ENCODE data around the gene MYO1E. TPM values are rescaled to one million over a fixed set of nuclear protein-coding genes. Genes with fewer than 3 reads are reported as not detected.
"Not testable (repeated sequence)": the region's sequence is repeated elsewhere in the genome, so short reads cannot be mapped to it uniquely, and the experiment has no call there.

Gene MYO1E
- total RNA-seq, 1 experiment from 2014 or later = 55.2 TPM

GRCh38 chr15:59387196-59387878 is 14.7 kb upstream of the MYO1E start:
- DNase-seq (ENCODE audit: low read depth) = not testable (repeated sequence)

- no peak for DNase-seq (ENCODE audit: low read depth)
Observed at GRCh38 chr15:59385171-59385570, 12.5 kb upstream of the MYO1E start.

GRCh38 chr15:59384507-59384906 is 11.8 kb upstream of the MYO1E start:
- no peak for DNase-seq (ENCODE audit: low read depth)

- DNase-seq (ENCODE audit: low read depth) = no peak
Observed at GRCh38 chr15:59380902-59381610, 8.4 kb upstream of the MYO1E start.

GRCh38 chr15:59379531-59379930 is 6.9 kb upstream of the MYO1E start:
- DNase-seq (ENCODE audit: low read depth) = no peak

- no peak for DNase-seq (ENCODE audit: low read depth)
Observed at GRCh38 chr15:59378855-59379254, 6.2 kb upstream of the MYO1E start.

GRCh38 chr15:59377924-59378323 is 5.3 kb upstream of the MYO1E start:
- no peak for DNase-seq (ENCODE audit: low read depth)

GRCh38 chr15:59376733-59377132 is 4.1 kb upstream of the MYO1E start:
- DNase-seq (ENCODE audit: low read depth) = no peak

GRCh38 chr15:59373215-59373614 is 544 bp upstream of the MYO1E start:
- DNase-seq (ENCODE audit: low read depth) = no peak

GRCh38 chr15:59371458-59372351 is 966 bp downstream of the MYO1E start:
- peak; percentile 45 for DNase-seq (ENCODE audit: low read depth)

- peak; percentile 44 for DNase-seq (ENCODE audit: low read depth)
Observed at GRCh38 chr15:59369597-59369996, 3.1 kb downstream of the MYO1E start.

- DNase-seq (ENCODE audit: low read depth) = no peak
Observed at GRCh38 chr15:59367022-59367451, 5.6 kb downstream of the MYO1E start.

- no peak for DNase-seq (ENCODE audit: low read depth)
Observed at GRCh38 chr15:59366333-59367021, 6.2 kb downstream of the MYO1E start.

- no peak for DNase-seq (ENCODE audit: low read depth)
Observed at GRCh38 chr15:59364248-59364647, 8.4 kb downstream of the MYO1E start.

- DNase-seq (ENCODE audit: low read depth) = no peak
Observed at GRCh38 chr15:59362331-59362730, 10.3 kb downstream of the MYO1E start.

- DNase-seq (ENCODE audit: low read depth) = peak; percentile 73
Observed at GRCh38 chr15:59360896-59361295, 11.8 kb downstream of the MYO1E start.

GRCh38 chr15:59360305-59360704 is 12.4 kb downstream of the MYO1E start:
- DNase-seq (ENCODE audit: low read depth) = no peak

- DNase-seq (ENCODE audit: low read depth) = no peak
Observed at GRCh38 chr15:59355730-59356129, 16.9 kb downstream of the MYO1E start.

- DNase-seq (ENCODE audit: low read depth) = no peak
Observed at GRCh38 chr15:59354417-59355031, 18.1 kb downstream of the MYO1E start.

- DNase-seq (ENCODE audit: low read depth) = no peak
Observed at GRCh38 chr15:59353994-59354416, 18.7 kb downstream of the MYO1E start.

GRCh38 chr15:59352683-59353082 is 20.0 kb downstream of the MYO1E start:
- DNase-seq (ENCODE audit: low read depth) = no peak

Data from RPMI7951 (cell line).